ENCODE results near the gene CFAP46. TPM values are rescaled to one million over a fixed set of nuclear protein-coding genes. Genes with fewer than 3 reads are reported as not detected.
A peak's percentile ranks its signal among the peaks of the same experiment; 100 is the strongest.
"Not testable (repeated sequence)": the region's sequence is repeated elsewhere in the genome, so short reads cannot be mapped to it uniquely, and the experiment has no call there.

Gene CFAP46
- total RNA-seq, 1 donor from 2014 or later = 10.9 TPM

- peaks cover 46% of the 10 kb centered on the region for H3K27me3 Mint-ChIP-seq
These were observed 113.7 kb downstream of the CFAP46 start for GRCh38 chr10:132828681-132829080.

GRCh38 chr10:132827861-132828539, 114.4 kb downstream of the CFAP46 start:
- DNase-seq (ENCODE audit: extremely low spot score, unreplicated experiment) = no peak
- Mint-ChIP-seq H3K4me3 (peak overlapping the region; percentile 1), H3K36me3 (peaks cover 3% of the 10 kb centered on the region), H3K4me1 (ENCODE audit: unreplicated experiment) (no peaks in the 10 kb centered on the region), H3K27me3 (peaks cover 44% of the 10 kb centered on the region), H3K27ac (no peak overlapping the region), H3K9me3 (no peaks in the 10 kb centered on the region)
- no peak for TF ChIP-seq CTCF (conservative IDR thresholded peaks at IDR 0.05)

More at GRCh38 chr10:132828681-132829080, 113.7 kb downstream of the CFAP46 start:
- H3K4me3 Mint-ChIP-seq = no peak overlapping the region
- H3K9me3 Mint-ChIP-seq = no peaks in the 10 kb centered on the region
- H3K4me1 Mint-ChIP-seq (ENCODE audit: unreplicated experiment) = no peaks in the 10 kb centered on the region
- H3K36me3 Mint-ChIP-seq = peaks cover 3% of the 10 kb centered on the region
- DNase-seq (ENCODE audit: extremely low spot score, unreplicated experiment) = no peak
- no peak overlapping the region for H3K27ac Mint-ChIP-seq
- TF ChIP-seq CTCF (conservative IDR thresholded peaks at IDR 0.05) = no peak

- no peaks in the 10 kb centered on the region for H3K4me1 Mint-ChIP-seq (ENCODE audit: unreplicated experiment)
- no peak for DNase-seq (ENCODE audit: extremely low spot score, unreplicated experiment)
- no peak overlapping the region for H3K27ac Mint-ChIP-seq
- peaks cover 3% of the 10 kb centered on the region for H3K36me3 Mint-ChIP-seq
- H3K4me3 Mint-ChIP-seq = no peak overlapping the region
- H3K9me3 Mint-ChIP-seq = no peaks in the 10 kb centered on the region
- H3K27me3 Mint-ChIP-seq = peaks cover 39% of the 10 kb centered on the region
- no peak for TF ChIP-seq CTCF (conservative IDR thresholded peaks at IDR 0.05)
These were observed 115.0 kb downstream of the CFAP46 start for GRCh38 chr10:132827423-132827789.

- Mint-ChIP-seq H3K27me3 (peaks cover 32% of the 10 kb centered on the region), H3K4me1 (ENCODE audit: unreplicated experiment) (no peaks in the 10 kb centered on the region), H3K27ac (no peak overlapping the region), H3K36me3 (peaks cover 3% of the 10 kb centered on the region), H3K9me3 (no peaks in the 10 kb centered on the region), H3K4me3 (no peak overlapping the region)
- no peak for TF ChIP-seq CTCF (conservative IDR thresholded peaks at IDR 0.05)
- no peak for DNase-seq (ENCODE audit: extremely low spot score, unreplicated experiment)
These were observed 115.6 kb downstream of the CFAP46 start for GRCh38 chr10:132826524-132827422.

GRCh38 chr10:132825783-132826523, 116.4 kb downstream of the CFAP46 start:
- DNase-seq (ENCODE audit: extremely low spot score, unreplicated experiment) = peak; percentile 65
- Mint-ChIP-seq H3K27ac (peak overlapping the region; percentile 46), H3K4me3 (peak overlapping the region; percentile 59), H3K27me3 (peaks cover 24% of the 10 kb centered on the region)
- H3K36me3 Mint-ChIP-seq; H3K4me1 Mint-ChIP-seq (ENCODE audit: unreplicated experiment); H3K9me3 Mint-ChIP-seq: not testable (repeated sequence)

Measured in type B pancreatic cell (in vitro differentiated cells).